Measurements from ENCODE around the gene AP2M1. TPM values are rescaled to one million over a fixed set of nuclear protein-coding genes. Genes with fewer than 3 reads are reported as not detected.

Gene AP2M1
- total and polyA plus RNA-seq, 7 donors: 203 to 240 (median 230) TPM

DNA sequence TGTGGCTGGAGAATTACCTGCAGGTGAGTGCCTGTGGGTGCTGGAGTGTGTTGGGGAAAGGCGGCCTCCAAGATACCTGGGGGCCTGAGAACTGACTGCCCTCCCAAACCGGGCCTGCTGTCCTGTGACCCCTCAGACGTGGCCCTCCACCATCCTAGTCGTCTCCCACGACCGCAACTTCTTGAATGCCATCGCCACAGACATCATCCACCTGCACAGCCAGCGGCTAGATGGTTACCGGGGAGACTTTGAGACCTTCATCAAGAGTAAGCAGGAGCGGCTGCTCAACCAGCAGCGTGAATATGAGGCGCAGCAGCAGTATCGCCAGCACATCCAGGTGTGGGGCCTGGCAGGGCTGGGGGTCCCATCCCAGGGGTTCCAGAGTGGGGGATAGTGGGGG lies 14.8 kb downstream of the AP2M1 start:
- intact Hi-C loops (cut with DNase I): loop anchor here (5.0 kb wide), 3 partner anchors 58 to 172 kb away; partner anchors contain the start of genes ABCC5, ALG3, EEF1AKMT4 and PSMD2
- Histone ChIP-seq H3K4me1 (peaks cover 0 to 37% (median 29%) of the 10 kb centered on the region in 4 donors), H3K27ac (no peak overlapping the region), H3K27me3 (no peaks in the 10 kb centered on the region), H3K4me3 (no peak overlapping the region), H3K36me3 (peaks cover 36 to 76% (median 64%) of the 10 kb centered on the region in 4 donors), H3K9me3 (no peaks in the 10 kb centered on the region)
- WGBS, 2 donors: 95 to 96% methylated on average over 13 of the region's 13 CpGs
- DNase-seq: no peak
- no peak for TF ChIP-seq POLR2AphosphoS5 (IDR thresholded peaks at IDR 0.05)
- no peak for TF ChIP-seq POLR2A (IDR thresholded peaks at IDR 0.05)
- TF ChIP-seq, protein P1, sequence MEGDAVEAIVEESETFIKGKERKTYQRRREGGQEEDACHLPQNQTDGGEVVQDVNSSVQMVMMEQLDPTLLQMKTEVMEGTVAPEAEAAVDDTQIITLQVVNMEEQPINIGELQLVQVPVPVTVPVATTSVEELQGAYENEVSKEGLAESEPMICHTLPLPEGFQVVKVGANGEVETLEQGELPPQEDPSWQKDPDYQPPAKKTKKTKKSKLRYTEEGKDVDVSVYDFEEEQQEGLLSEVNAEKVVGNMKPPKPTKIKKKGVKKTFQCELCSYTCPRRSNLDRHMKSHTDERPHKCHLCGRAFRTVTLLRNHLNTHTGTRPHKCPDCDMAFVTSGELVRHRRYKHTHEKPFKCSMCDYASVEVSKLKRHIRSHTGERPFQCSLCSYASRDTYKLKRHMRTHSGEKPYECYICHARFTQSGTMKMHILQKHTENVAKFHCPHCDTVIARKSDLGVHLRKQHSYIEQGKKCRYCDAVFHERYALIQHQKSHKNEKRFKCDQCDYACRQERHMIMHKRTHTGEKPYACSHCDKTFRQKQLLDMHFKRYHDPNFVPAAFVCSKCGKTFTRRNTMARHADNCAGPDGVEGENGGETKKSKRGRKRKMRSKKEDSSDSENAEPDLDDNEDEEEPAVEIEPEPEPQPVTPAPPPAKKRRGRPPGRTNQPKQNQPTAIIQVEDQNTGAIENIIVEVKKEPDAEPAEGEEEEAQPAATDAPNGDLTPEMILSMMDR (IDR thresholded peaks at IDR 0.05): no peak
- TF ChIP-seq EP300 (IDR thresholded peaks at IDR 0.05): no peak

DNA sequence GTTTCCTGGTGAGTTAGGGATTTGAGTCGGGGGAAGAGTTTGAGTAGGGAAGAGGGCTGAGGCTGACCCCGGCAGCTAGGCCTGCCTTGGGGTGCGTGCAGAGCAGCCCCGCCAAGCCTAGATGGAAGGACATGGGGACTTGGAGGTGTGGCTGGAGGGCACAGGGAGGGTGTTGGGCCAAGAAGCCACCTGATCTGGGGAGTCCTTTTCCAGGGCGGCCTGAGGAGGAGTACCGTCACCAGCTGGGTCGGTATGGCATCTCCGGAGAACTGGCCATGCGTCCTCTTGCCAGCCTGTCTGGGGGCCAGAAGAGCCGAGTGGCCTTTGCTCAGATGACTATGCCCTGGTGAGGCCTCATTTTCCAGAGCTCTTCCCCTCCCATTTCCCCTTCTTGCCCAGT lies 18.2 kb downstream of the AP2M1 start:
- H3K36me3 ChIP-seq: peaks cover 35 to 89% (median 69%) of the 10 kb centered on the region in 4 donors
- DNase-seq: no peak
- H3K27ac ChIP-seq: no peak overlapping the region
- intact Hi-C loops (cut with DNase I): no loop called here
- TF ChIP-seq POLR2A (IDR thresholded peaks at IDR 0.05) (no peak), POLR2AphosphoS5 (IDR thresholded peaks at IDR 0.05) (no peak), EP300 (IDR thresholded peaks at IDR 0.05) (no peak)
- TF ChIP-seq, protein P1 (IDR thresholded peaks at IDR 0.05): no peak
- peaks cover 0 to 10% (median 9%) of the 10 kb centered on the region in 4 donors for H3K4me1 ChIP-seq
- H3K4me3 ChIP-seq: no peak overlapping the region
- no peaks in the 10 kb centered on the region for H3K9me3 ChIP-seq
- 94 to 96% methylated on average over 10 of the region's 10 CpGs for WGBS, 2 donors
- no peaks in the 10 kb centered on the region for H3K27me3 ChIP-seq

DNA sequence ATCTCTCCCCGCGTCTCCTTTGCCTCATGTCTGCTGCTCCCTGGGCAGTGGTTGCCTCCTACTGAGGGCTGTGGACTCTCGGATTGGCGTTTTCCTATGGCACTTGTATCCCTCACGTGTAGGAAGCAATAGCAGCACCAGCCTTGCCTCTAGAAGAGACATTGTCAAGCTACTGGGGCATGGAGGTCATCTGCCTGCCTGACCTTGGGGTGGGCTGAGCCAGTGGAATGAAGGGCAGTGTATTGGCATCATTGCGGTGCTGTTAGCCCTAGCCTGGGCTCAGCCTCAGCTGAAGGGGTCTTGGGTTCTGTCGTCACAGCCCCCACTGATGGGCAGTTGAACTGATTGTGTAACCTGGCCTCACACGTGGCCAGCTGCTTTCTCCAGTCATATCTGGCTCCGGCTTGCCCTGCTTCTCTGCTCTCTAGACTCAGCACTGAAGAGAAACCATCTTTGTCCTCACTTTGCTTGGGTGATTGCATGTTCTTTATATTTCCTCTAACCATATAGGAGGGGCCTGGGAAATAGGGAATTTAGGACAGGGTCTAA lies 19.4 kb downstream of the AP2M1 start:
- Histone ChIP-seq H3K27ac (no peak overlapping the region), H3K27me3 (no peaks in the 10 kb centered on the region), H3K4me3 (no peak overlapping the region), H3K9me3 (no peaks in the 10 kb centered on the region), H3K4me1 (no peaks in the 10 kb centered on the region), H3K36me3 (peaks cover 35 to 77% (median 58%) of the 10 kb centered on the region in 4 donors)
- intact Hi-C loops (cut with DNase I): no loop called here
- 92 to 93% methylated on average over 9 of the region's 9 CpGs for WGBS, 2 donors
- TF ChIP-seq, protein P1 (IDR thresholded peaks at IDR 0.05): no peak
- no peak for TF ChIP-seq EP300 (IDR thresholded peaks at IDR 0.05)
- no peak for TF ChIP-seq POLR2A (IDR thresholded peaks at IDR 0.05)
- TF ChIP-seq POLR2AphosphoS5 (IDR thresholded peaks at IDR 0.05): no peak
- no peak for DNase-seq

DNA sequence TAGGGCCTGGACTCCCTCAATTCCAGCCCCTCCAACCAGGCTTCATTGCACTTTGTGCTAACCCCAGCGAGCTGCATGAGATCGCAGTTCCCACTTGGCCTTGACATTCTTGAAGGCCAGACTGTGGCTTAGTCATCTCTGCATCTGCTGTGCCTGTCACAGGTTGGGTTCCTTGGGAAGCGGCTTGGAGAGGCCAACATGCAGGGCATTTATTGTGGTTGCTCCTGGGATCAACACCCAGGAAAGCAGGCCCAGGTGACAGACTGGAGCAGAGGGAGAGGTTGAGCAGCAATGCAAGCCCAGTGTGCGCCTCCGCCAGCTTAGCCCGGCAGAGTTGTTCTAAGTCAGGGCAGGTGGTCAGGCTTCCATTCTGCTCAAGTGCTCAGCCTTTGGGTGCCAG lies 21.9 kb downstream of the AP2M1 start:
- TF ChIP-seq POLR2AphosphoS5 (IDR thresholded peaks at IDR 0.05) (no peak), EP300 (IDR thresholded peaks at IDR 0.05) (no peak), POLR2A (IDR thresholded peaks at IDR 0.05) (no peak)
- TF ChIP-seq, protein P1 (IDR thresholded peaks at IDR 0.05): no peak

DNA sequence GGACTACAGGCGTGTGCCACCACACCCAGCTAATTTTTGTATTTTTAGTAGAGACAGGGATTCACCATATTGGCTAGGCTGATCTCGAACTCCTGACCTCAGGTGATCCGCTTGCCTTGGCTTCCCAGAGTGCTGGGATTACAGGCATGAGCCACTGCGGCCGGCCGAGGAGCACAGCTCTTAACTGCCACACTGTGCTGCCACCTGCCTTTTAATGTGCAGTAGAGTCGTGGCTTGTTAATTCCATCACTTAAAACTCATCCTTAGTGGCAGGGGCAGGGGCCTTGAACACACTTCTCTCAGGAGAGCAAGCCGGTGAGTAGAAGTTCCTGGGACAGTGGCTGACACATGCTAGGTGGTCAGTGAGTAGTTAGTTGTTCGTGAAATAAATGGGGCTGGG lies 23.9 kb downstream of the AP2M1 start:
- H3K36me3 ChIP-seq: peaks cover 7 to 33% (median 15%) of the 10 kb centered on the region in 4 donors
- no peaks in the 10 kb centered on the region for H3K27me3 ChIP-seq
- H3K4me1 ChIP-seq: no peaks in the 10 kb centered on the region
- H3K9me3 ChIP-seq: no peaks in the 10 kb centered on the region
- DNase-seq: no peak
- intact Hi-C loops (cut with DNase I): no loop called here
- H3K27ac ChIP-seq: no peak overlapping the region
- WGBS, 2 donors: 91 to 94% methylated on average over 9 of the region's 9 CpGs
- TF ChIP-seq POLR2A (IDR thresholded peaks at IDR 0.05) (no peak), EP300 (IDR thresholded peaks at IDR 0.05) (no peak), POLR2AphosphoS5 (IDR thresholded peaks at IDR 0.05) (no peak)
- TF ChIP-seq, protein P1 (IDR thresholded peaks at IDR 0.05): no peak
- no peak overlapping the region for H3K4me3 ChIP-seq

More for the DNA sequence above, 21.9 kb downstream of the AP2M1 start:
- DNase-seq: no peak
- WGBS, 2 donors: 89 to 91% methylated on average over 6 of the region's 6 CpGs
- no peaks in the 10 kb centered on the region for H3K9me3 ChIP-seq
- no peak overlapping the region for H3K27ac ChIP-seq
- H3K4me3 ChIP-seq: no peak overlapping the region
- intact Hi-C loops (cut with DNase I): no loop called here
- no peaks in the 10 kb centered on the region for H3K27me3 ChIP-seq
- H3K4me1 ChIP-seq: no peaks in the 10 kb centered on the region
- peaks cover 26 to 52% (median 34%) of the 10 kb centered on the region in 4 donors for H3K36me3 ChIP-seq

Measured in sigmoid colon (tissue), 7 donors.